GM12874 (cell line): ENCODE measurements around the gene PRKCH.

Experiments used
- CTCF ChIP-seq: IDR thresholded peaks from 2 replicates; pipeline ENCODE4 v1.5.1; 2011; ENCODE audit warnings: low read depth, mild to moderate bottlenecking, control low read depth, low read length, moderate library complexity; ENCODE audit not compliant: insufficient read depth

The PRKCH gene

GRCh38 chr14:61341275-61342206, 20.2 kb downstream of the PRKCH start:
- no peak for TF ChIP-seq CTCF

- no peak for TF ChIP-seq CTCF
These were observed 21.1 kb downstream of the PRKCH start for GRCh38 chr14:61342486-61342885.

GRCh38 chr14:61342932-61343331, 21.6 kb downstream of the PRKCH start:
- no peak for TF ChIP-seq CTCF

GRCh38 chr14:61343471-61343870, 22.1 kb downstream of the PRKCH start:
- TF ChIP-seq CTCF, result no peak

GRCh38 chr14:61343991-61344405, 22.6 kb downstream of the PRKCH start:
- no peak for TF ChIP-seq CTCF

- TF ChIP-seq CTCF, result no peak
These were observed 23.2 kb downstream of the PRKCH start for GRCh38 chr14:61344437-61345150.

GRCh38 chr14:61345151-61345482, 23.7 kb downstream of the PRKCH start:
- no peak for TF ChIP-seq CTCF
